Smooth muscle cell (in vitro differentiated cells): Measurements from ENCODE around the gene MAMDC2. TPM values are rescaled to one million over a fixed set of nuclear protein-coding genes. Genes with fewer than 3 reads are reported as not detected.

Source experiments
- DNase-seq: peaks from one replicate; lab custom pipeline; 2025; ENCODE audit not compliant: unreplicated experiment; lab: John Stamatoyannopoulos, UW
- H2AFZ ChIP-seq: fragments of 200-600 bp; sonication (generic); 2 replicates; pipeline ENCODE4 v1.6.0; 2016; ENCODE audit warnings: antibody characterized with exemption, low read depth, mild to moderate bottlenecking
- H3F3A ChIP-seq: fragments of 200-600 bp; sonication (generic); 2 replicates; pipeline ENCODE4 v1.6.0; 2017; ENCODE audit warnings: antibody characterized with exemption, low read depth
- H3K27ac ChIP-seq: fragments of 200-600 bp; sonication (generic); 2 replicates; pipeline ENCODE4 v1.5.1; 2016; ENCODE audit warnings: low read depth, mild to moderate bottlenecking
- H3K27me3 ChIP-seq: fragments of 200-600 bp; sonication (generic); 2 replicates; pipeline ENCODE4 v1.6.1; 2016; ENCODE audit warnings: low read depth, mild to moderate bottlenecking
- H3K36me3 ChIP-seq: fragments of 200-600 bp; sonication (generic); 2 replicates; pipeline ENCODE4 v1.5.1; 2016; ENCODE audit warnings: low read depth
- H3K4me1 ChIP-seq: fragments of 200-600 bp; sonication (generic); 2 replicates; pipeline ENCODE4 v1.5.1; 2016; ENCODE audit warnings: low read depth
- H3K4me2 ChIP-seq: fragments of 200-600 bp; sonication (generic); 2 replicates; pipeline ENCODE4 v1.6.0; 2016; ENCODE audit warnings: mild to moderate bottlenecking
- H3K4me3 ChIP-seq: fragments of 200-600 bp; sonication (generic); 2 replicates; pipeline ENCODE4 v1.5.1; 2016; ENCODE audit warnings: mild to moderate bottlenecking
- H3K79me2 ChIP-seq: fragments of 200-600 bp; sonication (generic); 2 replicates; pipeline ENCODE4 v1.6.0; 2016; ENCODE audit warnings: low read depth, mild to moderate bottlenecking
- H3K9ac ChIP-seq: fragments of 200-600 bp; sonication (generic); 2 replicates; pipeline ENCODE4 v1.6.0; 2016; ENCODE audit warnings: low read depth
- H3K9me3 ChIP-seq: fragments of 200-600 bp; sonication (generic); replicated peaks from 2 replicates; pipeline ENCODE4 v1.5.1; 2016; ENCODE audit warnings: low read depth
- H4K20me1 ChIP-seq: fragments of 200-600 bp; sonication (generic); 2 replicates; pipeline ENCODE4 v1.6.0; 2016; ENCODE audit warnings: low read depth
- CTCF ChIP-seq: fragments of 200-600 bp; sonication (generic); IDR thresholded peaks from 2 replicates; pipeline ENCODE4 v1.5.1; 2017; ENCODE audit warnings: borderline replicate concordance, mild to moderate bottlenecking, antibody characterized with exemption; ENCODE audit not compliant: insufficient read depth, poor library complexity, severe bottlenecking
- WGBS: methylation state at CpG from one replicate; pipeline ENCODE4 v1.1.7; 2016; ENCODE audit warnings: low lambda C conversion rate; 5-methylcytosine and 5-hydroxymethylcytosine counted together
- polyA plus RNA-seq: library from polyadenylated mRNA; unstranded; fragments of >200 nt; fragmentation: Nextera tagmentation; extraction: Ambion mirVana; gene quantifications from 2 replicates; pipeline ENCODE4 v1.2.1, GENCODE V29; 2016
- total RNA-seq: library from RNA; depleted of rRNA; stranded (reverse); fragments of >200 nt; gene quantifications from 2 replicates; pipeline ENCODE4 v1.2.3, GENCODE V29; 2014

The MAMDC2 gene
- total and polyA plus RNA-seq, 2 experiments from 2014 or later, result 8.2 to 13.0 TPM

DNA sequence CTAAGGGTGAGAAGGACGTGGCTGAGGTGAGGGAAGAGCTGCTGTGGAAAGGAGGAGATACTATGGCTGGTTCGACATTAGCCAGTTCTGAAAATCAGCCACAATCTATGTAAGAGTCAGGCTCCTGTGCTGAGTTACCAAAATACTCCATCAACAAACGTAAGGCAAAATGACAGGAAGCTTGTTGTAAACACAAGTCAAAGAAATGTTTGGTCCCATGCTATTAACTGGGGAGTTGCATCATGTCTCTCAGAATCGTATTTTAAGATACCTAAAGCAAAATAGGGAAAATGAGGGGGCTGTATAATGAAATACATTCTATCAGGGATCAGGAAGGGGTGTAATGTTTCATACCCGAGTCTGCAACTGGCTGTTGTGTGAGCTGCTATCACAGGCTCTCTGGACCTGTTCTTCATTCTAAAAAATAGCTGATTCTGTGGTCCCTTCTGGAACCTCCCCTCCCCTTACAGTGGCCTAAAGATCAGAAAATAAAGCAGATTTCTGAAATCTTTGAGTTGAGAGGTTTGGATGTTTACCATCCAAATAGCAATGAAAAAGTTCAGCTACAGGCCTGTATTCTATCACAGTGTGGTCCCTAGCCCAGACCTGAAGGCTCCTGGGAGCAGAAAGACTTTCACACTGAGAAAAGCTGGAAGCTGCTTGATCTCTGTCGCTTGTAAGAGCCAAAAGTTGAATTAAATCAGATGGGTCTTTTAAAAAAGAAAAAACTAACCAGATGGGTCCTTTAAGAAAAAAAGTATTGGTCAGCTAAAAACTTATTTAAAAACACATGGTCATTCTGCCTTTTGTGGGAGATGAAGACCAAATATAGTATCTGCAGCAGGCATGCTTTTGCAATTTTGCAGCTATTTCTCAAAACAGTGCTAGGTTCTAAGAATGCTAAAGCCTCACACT is 117.3 kb downstream of the MAMDC2 start:
- H3K4me2 ChIP-seq, result peak overlapping the region; percentile 58
- TF ChIP-seq CTCF, result no peak
- peaks cover 39% of the 10 kb centered on the region for H3K4me1 ChIP-seq
- H3F3A ChIP-seq, result peaks cover 27% of the 10 kb centered on the region
- no peaks in the 10 kb centered on the region for H4K20me1 ChIP-seq
- no peak for DNase-seq
- no peak overlapping the region for H3K4me3 ChIP-seq
- H3K9ac ChIP-seq, result no peak overlapping the region
- WGBS, result 52% methylated on average over 6 of the region's 6 CpGs
- no peak overlapping the region for H2AFZ ChIP-seq
- no peaks in the 10 kb centered on the region for H3K27me3 ChIP-seq
- peak overlapping the region; percentile 73 for H3K27ac ChIP-seq
- H3K9me3 ChIP-seq, result no peaks in the 10 kb centered on the region
- no peaks in the 10 kb centered on the region for H3K79me2 ChIP-seq
- H3K36me3 ChIP-seq, result no peaks in the 10 kb centered on the region

DNA sequence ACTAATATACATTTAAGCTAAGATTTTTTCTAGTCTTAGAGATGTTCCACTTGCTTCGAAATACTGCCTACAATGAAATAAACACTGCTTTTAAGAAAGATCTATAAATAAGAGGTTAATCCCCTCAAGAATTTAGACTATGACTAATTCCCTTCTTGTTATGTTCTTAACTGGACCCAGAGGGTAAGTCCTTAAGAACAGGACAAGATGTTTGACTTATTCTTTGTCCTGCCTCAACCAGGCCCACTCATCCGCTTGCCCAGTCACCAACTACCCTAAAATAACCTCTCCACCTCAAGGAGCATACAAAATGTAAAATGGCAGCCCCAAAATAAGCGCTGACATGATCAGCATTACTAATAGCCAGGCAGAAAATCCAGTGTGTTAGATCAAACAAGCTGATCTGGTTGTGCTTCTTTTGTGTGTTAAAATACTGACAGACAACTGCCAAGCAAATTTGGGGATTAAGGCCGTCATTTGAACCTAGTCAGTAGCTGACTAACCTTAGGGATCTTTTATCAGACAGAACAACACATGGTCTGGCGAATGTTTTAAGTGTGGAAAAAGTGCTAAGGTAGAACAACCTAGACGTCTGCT is 121.5 kb downstream of the MAMDC2 start:
- no peaks in the 10 kb centered on the region for H3K36me3 ChIP-seq

DNA sequence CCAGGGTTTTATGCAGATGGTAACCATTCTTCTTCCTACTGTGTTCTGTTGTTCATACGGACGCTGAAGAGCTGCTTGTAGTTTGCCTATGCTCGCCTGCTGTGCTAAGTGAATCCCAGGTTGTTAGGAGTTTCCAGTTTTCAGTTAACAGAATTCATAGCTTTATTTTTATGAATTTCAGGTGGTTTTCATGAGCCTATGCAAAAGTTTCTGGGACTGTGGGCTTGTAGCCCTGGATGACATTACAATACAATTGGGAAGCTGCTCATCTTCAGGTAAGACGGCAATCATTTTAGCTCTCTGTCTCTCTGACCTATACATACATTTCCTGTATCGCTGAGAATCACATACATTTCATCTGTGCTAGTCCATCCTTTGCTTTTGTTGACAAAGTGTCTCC is 124.9 kb downstream of the MAMDC2 start:
- Histone ChIP-seq H3K79me2 (no peaks in the 10 kb centered on the region), H3K9me3 (no peaks in the 10 kb centered on the region), H2AFZ (no peak overlapping the region), H3K4me1 (peaks cover 17% of the 10 kb centered on the region), H3K4me2 (no peak overlapping the region), H4K20me1 (no peaks in the 10 kb centered on the region), H3K36me3 (no peaks in the 10 kb centered on the region), H3K27ac (no peak overlapping the region), H3K9ac (no peak overlapping the region), H3F3A (peaks cover 5% of the 10 kb centered on the region), H3K27me3 (no peaks in the 10 kb centered on the region), H3K4me3 (no peak overlapping the region)
- TF ChIP-seq CTCF, result no peak
- DNase-seq, result no peak
- 91% methylated on average over 5 of the region's 5 CpGs for WGBS

More for the DNA sequence above, 121.5 kb downstream of the MAMDC2 start:
- H3K9me3 ChIP-seq, result no peaks in the 10 kb centered on the region
- no peaks in the 10 kb centered on the region for H3K79me2 ChIP-seq
- H3K4me3 ChIP-seq, result no peak overlapping the region
- no peak overlapping the region for H2AFZ ChIP-seq
- no peak overlapping the region for H3K9ac ChIP-seq
- TF ChIP-seq CTCF, result no peak
- peaks cover 13% of the 10 kb centered on the region for H3F3A ChIP-seq
- peaks cover 35% of the 10 kb centered on the region for H3K4me1 ChIP-seq
- no peaks in the 10 kb centered on the region for H3K27me3 ChIP-seq
- peak overlapping the region; percentile 81 for H3K27ac ChIP-seq
- peak overlapping the region; percentile 27 for H3K4me2 ChIP-seq
- no peaks in the 10 kb centered on the region for H4K20me1 ChIP-seq
- DNase-seq, result no peak
- 35% methylated on average over 6 of the region's 6 CpGs for WGBS
